ENCODE measurements around the gene POM121L2.
A peak's percentile ranks its signal among the peaks of the same experiment; 100 is the strongest.

Gene POM121L2

GRCh38 chr6:27281569-27281968 is 30.5 kb downstream of the POM121L2 start:
- TF ChIP-seq, protein P1, sequence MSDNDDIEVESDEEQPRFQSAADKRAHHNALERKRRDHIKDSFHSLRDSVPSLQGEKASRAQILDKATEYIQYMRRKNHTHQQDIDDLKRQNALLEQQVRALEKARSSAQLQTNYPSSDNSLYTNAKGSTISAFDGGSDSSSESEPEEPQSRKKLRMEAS (IDR thresholded peaks at IDR 0.05): no peak
- TF ChIP-seq FOXM1 (IDR thresholded peaks at IDR 0.05; ENCODE audit: borderline replicate concordance, low read depth) (no peak), NFIC (IDR thresholded peaks at IDR 0.05) (no peak), REST (IDR thresholded peaks at IDR 0.05; ENCODE audit: low read depth) (no peak)

DNA sequence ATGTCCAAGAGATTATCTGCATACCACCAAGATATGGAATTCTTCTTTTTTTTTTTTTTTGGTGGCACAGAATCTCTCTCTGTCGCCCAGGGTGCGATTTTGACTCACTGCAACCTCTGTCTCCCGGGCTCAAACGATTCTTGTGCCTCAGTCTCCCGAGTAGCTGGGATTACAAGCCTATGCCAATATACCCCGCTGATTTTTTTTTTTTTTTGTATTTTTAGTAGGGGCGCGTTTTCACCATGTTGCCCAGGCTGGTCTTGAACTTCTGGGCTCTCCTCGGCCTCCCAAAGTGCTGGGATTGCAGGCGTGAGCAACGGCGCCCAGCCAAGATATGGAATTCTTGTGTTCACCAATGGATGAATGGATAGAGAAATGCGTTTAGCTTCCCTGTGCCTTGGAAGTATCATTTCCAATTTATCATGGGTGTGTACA is 31.0 kb downstream of the POM121L2 start:
- TF ChIP-seq EP300 (IDR thresholded peaks at IDR 0.05; ENCODE audit: borderline replicate concordance) (no peak), RAD21 (IDR thresholded peaks at IDR 0.05; ENCODE audit: low read depth) (no peak), YY1 (IDR thresholded peaks at IDR 0.05; ENCODE audit: low read depth) (no peak), CEBPB (IDR thresholded peaks at IDR 0.05) (no peak), TAF1 (IDR thresholded peaks at IDR 0.05; ENCODE audit: low read depth) (no peak), NFIC (IDR thresholded peaks at IDR 0.05) (no peak), REST (IDR thresholded peaks at IDR 0.05; ENCODE audit: low read depth) (no peak), EGR1 (IDR thresholded peaks at IDR 0.05) (no peak), ZBTB7A (IDR thresholded peaks at IDR 0.05; ENCODE audit: low read depth) (no peak), TCF12 (IDR thresholded peaks at IDR 0.05; ENCODE audit: low read depth) (no peak), CREB1 (IDR thresholded peaks at IDR 0.05; ENCODE audit: low read depth) (no peak), FOXM1 (IDR thresholded peaks at IDR 0.05; ENCODE audit: borderline replicate concordance, low read depth) (no peak), TEAD4 (IDR thresholded peaks at IDR 0.05) (no peak)
- TF ChIP-seq, protein P1 (IDR thresholded peaks at IDR 0.05): no peak
- TF ChIP-seq, protein P2, sequence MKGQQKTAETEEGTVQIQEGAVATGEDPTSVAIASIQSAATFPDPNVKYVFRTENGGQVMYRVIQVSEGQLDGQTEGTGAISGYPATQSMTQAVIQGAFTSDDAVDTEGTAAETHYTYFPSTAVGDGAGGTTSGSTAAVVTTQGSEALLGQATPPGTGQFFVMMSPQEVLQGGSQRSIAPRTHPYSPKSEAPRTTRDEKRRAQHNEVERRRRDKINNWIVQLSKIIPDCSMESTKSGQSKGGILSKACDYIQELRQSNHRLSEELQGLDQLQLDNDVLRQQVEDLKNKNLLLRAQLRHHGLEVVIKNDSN (IDR thresholded peaks at IDR 0.05): no peak

DNA sequence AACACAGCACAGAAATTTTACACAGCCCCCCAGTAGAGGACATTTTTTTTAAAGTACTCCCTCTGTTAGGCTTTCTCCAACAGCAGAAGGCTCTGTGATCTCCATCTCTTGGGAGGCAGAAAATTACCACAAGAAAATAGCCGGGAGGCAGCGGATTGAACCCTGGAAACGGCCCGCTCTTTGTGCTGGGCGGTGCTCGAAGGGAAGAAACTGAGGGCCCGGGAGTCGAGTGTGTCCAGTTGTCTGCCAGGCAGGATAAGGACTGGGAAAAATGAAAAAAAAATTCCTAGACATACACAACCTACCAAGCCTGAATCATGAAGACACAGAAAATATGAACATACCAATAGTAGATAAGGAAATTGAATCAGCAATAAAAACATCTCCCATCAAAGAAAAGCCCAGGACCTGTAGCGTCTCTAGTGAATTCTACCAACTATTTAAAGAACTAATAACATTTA is 31.5 kb downstream of the POM121L2 start:
- TF ChIP-seq FOXM1 (IDR thresholded peaks at IDR 0.05; ENCODE audit: borderline replicate concordance, low read depth): no peak
- TF ChIP-seq TCF12 (IDR thresholded peaks at IDR 0.05; ENCODE audit: low read depth): no peak
- no peak for TF ChIP-seq TAF1 (IDR thresholded peaks at IDR 0.05; ENCODE audit: low read depth)

DNA sequence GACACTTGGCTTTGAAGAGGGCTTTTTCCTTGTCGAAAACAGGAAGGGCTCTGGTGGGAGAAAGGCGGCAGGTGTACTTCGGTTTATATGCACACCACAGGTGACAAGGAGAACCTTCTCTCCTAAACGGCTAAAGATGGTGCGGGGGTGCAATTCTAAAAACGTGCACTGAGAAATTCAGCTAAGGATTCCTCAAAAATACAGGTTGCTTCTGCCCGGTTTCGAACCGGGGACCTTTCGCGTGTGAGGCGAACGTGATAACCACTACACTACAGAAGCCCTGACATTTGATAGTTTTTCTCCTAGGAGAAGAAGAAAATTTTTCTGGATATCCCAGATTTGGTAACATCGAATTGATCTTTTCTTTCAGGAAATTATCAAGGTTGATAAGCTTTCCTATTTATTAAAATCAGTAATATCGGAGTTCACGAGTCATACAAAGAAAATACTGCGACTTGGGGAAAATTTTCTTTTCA is 32.0 kb downstream of the POM121L2 start:
- TF ChIP-seq, protein P1 (IDR thresholded peaks at IDR 0.05): peak; percentile 27
- TF ChIP-seq FOXM1 (IDR thresholded peaks at IDR 0.05; ENCODE audit: borderline replicate concordance, low read depth) (no peak), TEAD4 (IDR thresholded peaks at IDR 0.05) (peak; percentile 88), EGR1 (IDR thresholded peaks at IDR 0.05) (no peak), CREB1 (IDR thresholded peaks at IDR 0.05; ENCODE audit: low read depth) (no peak), ZBTB7A (IDR thresholded peaks at IDR 0.05; ENCODE audit: low read depth) (no peak), CEBPB (IDR thresholded peaks at IDR 0.05) (peak; percentile 33; the same call in 1 of the 2 replicates), RAD21 (IDR thresholded peaks at IDR 0.05; ENCODE audit: low read depth) (no peak)
- TF ChIP-seq, protein P2 (IDR thresholded peaks at IDR 0.05): no peak

DNA sequence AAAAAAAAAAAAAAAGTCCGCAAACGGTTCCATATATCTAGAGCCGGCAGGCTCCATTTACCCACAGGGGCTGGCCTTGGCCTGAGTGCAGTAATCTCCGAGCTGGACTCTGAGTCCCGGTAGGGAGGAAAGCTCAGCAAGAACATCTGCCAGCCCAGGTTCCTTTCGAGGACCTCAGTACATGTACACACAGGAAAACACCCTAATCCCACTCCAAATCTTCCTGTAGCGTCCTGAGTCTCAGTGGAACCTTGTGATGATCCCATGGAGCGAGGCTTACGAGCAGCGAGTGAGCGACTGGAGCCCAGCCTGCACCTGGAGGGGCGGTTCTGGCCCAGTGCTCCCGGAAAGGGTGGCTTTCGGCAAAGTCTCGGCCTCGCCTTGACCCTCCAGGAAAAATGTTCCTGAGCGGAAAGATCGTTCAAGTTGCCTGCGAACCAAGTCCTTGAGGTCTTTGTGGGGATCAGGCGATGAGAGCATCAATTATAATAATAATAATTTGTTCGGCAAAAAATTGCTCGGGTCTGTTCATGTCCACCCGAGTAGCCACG is 32.5 kb downstream of the POM121L2 start:
- TF ChIP-seq RAD21 (IDR thresholded peaks at IDR 0.05; ENCODE audit: low read depth): no peak
- TF ChIP-seq ZBTB7A (IDR thresholded peaks at IDR 0.05; ENCODE audit: low read depth): no peak
- TF ChIP-seq FOXM1 (IDR thresholded peaks at IDR 0.05; ENCODE audit: borderline replicate concordance, low read depth): no peak
- no peak for TF ChIP-seq TEAD4 (IDR thresholded peaks at IDR 0.05)
- no peak for TF ChIP-seq CREB1 (IDR thresholded peaks at IDR 0.05; ENCODE audit: low read depth)
- peak; percentile 37; the same call in 1 of the 2 replicates for TF ChIP-seq TAF1 (IDR thresholded peaks at IDR 0.05; ENCODE audit: low read depth)
- TF ChIP-seq EGR1 (IDR thresholded peaks at IDR 0.05): no peak
- TF ChIP-seq, protein P2 (IDR thresholded peaks at IDR 0.05): no peak
- no peak for TF ChIP-seq NFIC (IDR thresholded peaks at IDR 0.05)
- no peak for TF ChIP-seq REST (IDR thresholded peaks at IDR 0.05; ENCODE audit: low read depth)
- TF ChIP-seq EP300 (IDR thresholded peaks at IDR 0.05; ENCODE audit: borderline replicate concordance): no peak
- TF ChIP-seq, protein P1 (IDR thresholded peaks at IDR 0.05): peak; percentile 17; the same call in 1 of the 2 replicates
- TF ChIP-seq YY1 (IDR thresholded peaks at IDR 0.05; ENCODE audit: low read depth): no peak
- TF ChIP-seq CEBPB (IDR thresholded peaks at IDR 0.05): no peak
- TF ChIP-seq TCF12 (IDR thresholded peaks at IDR 0.05; ENCODE audit: low read depth): peak; percentile 62; the same call in 1 of the 2 replicates
